Loucy (cell line): Measurements from ENCODE around the gene SMO.
"Not testable (repeated sequence)": the region's sequence is repeated elsewhere in the genome, so short reads cannot be mapped to it uniquely, and the experiment has no call there.

Experiments used
- H2AFZ ChIP-seq: fragments of 200-600 bp; sonication (generic); 2 replicates; pipeline ENCODE4 v1.6.0; 2016; ENCODE audit warnings: antibody characterized with exemption, mild to moderate bottlenecking, low read length, moderate library complexity
- H3F3A ChIP-seq: fragments of 200-600 bp; 2 replicates; pipeline ENCODE4 v1.6.0; 2016; ENCODE audit warnings: antibody characterized with exemption, low read depth, mild to moderate bottlenecking
- H3K27me3 ChIP-seq: fragments of 200-600 bp; sonication (generic); 2 replicates; pipeline ENCODE4 v1.6.1; 2014; ENCODE audit warnings: low read length, mild to moderate bottlenecking; ENCODE audit not compliant: insufficient read depth, poor library complexity, severe bottlenecking
- H3K36me3 ChIP-seq: fragments of 200-600 bp; sonication (generic); 2 replicates; pipeline ENCODE4 v1.6.1; 2016; ENCODE audit warnings: low read length; ENCODE audit not compliant: insufficient read depth
- H3K4me1 ChIP-seq: fragments of 200-600 bp; sonication (generic); 2 replicates; pipeline ENCODE4 v1.5.1; 2014; ENCODE audit warnings: low read length, mild to moderate bottlenecking; ENCODE audit not compliant: insufficient read depth, poor library complexity, severe bottlenecking
- H3K4me2 ChIP-seq: fragments of 200-600 bp; sonication (generic); 2 replicates; pipeline ENCODE4 v1.6.0; 2014; ENCODE audit warnings: antibody characterized with exemption, low read length, low read depth, mild to moderate bottlenecking; ENCODE audit not compliant: poor library complexity, severe bottlenecking
- H3K4me3 ChIP-seq: fragments of 200-600 bp; sonication (generic); 2 replicates; pipeline ENCODE4 v1.5.1; 2014; ENCODE audit warnings: low read length, mild to moderate bottlenecking, mixed read lengths; ENCODE audit not compliant: poor library complexity, severe bottlenecking
- H3K79me2 ChIP-seq: fragments of 200-600 bp; sonication (generic); 2 replicates; pipeline ENCODE4 v1.6.1; 2014; ENCODE audit warnings: low read length; ENCODE audit not compliant: insufficient read depth
- H3K9ac ChIP-seq: fragments of 200-600 bp; sonication (generic); 2 replicates; pipeline ENCODE4 v1.6.0; 2014; ENCODE audit warnings: mild to moderate bottlenecking, low read depth, low read length, moderate library complexity; ENCODE audit not compliant: poor library complexity, severe bottlenecking
- H3K9me2 ChIP-seq: fragments of 200-600 bp; sonication (generic); replicated peaks from 2 replicates; pipeline ENCODE4 v1.6.1; 2016; ENCODE audit warnings: low read depth, low read length, mixed read lengths
- H3K9me3 ChIP-seq: fragments of 200-600 bp; sonication (generic); 2 replicates; pipeline ENCODE4 v1.6.1; 2014; ENCODE audit warnings: mild to moderate bottlenecking, antibody characterized with exemption, low read length, low read depth; ENCODE audit not compliant: insufficient read depth
- H4K20me1 ChIP-seq: fragments of 200-600 bp; sonication (generic); 2 replicates; pipeline ENCODE4 v1.6.0; 2014; ENCODE audit warnings: antibody characterized with exemption, low read length, mild to moderate bottlenecking; ENCODE audit not compliant: insufficient read depth, poor library complexity, severe bottlenecking
- CTCF ChIP-seq: fragments of 200-600 bp; sonication (generic); conservative IDR thresholded peaks from 2 replicates; pipeline ENCODE4 v1.5.1; 2014; ENCODE audit warnings: mild to moderate bottlenecking, antibody characterized with exemption, low read length
- EZH2phosphoT487 ChIP-seq: fragments of 200-600 bp; IDR thresholded peaks from 2 replicates; pipeline ENCODE4 v1.6.1; 2018; ENCODE audit warnings: antibody characterized with exemption, mild to moderate bottlenecking, moderate library complexity, borderline replicate concordance

The SMO gene

GRCh38 chr7:129245533-129245932, 57.1 kb downstream of the SMO start:
- Histone ChIP-seq H3K4me2 (no peak overlapping the region), H3K4me1 (no peaks in the 10 kb centered on the region), H3F3A (no peaks in the 10 kb centered on the region), H3K27me3 (no peaks in the 10 kb centered on the region), H3K4me3 (no peak overlapping the region), H3K36me3 (no peaks in the 10 kb centered on the region), H2AFZ (no peak overlapping the region), H3K9me3 (no peaks in the 10 kb centered on the region), H3K9me2 (no peaks in the 10 kb centered on the region), H4K20me1 (no peaks in the 10 kb centered on the region), H3K79me2 (peaks cover 9% of the 10 kb centered on the region; the same call in 1 of the 2 replicates), H3K9ac (no peak overlapping the region)
- TF ChIP-seq CTCF (no peak), EZH2phosphoT487 (no peak)

- Histone ChIP-seq H3K9ac (no peak overlapping the region), H3K79me2 (peaks cover 9% of the 10 kb centered on the region; the same call in 1 of the 2 replicates), H3K9me2 (no peaks in the 10 kb centered on the region), H3K36me3 (no peaks in the 10 kb centered on the region), H3K4me2 (no peak overlapping the region), H2AFZ (no peak overlapping the region), H3K27me3 (no peaks in the 10 kb centered on the region), H3K4me3 (no peak overlapping the region), H3F3A (no peaks in the 10 kb centered on the region), H3K4me1 (no peaks in the 10 kb centered on the region), H4K20me1 (no peaks in the 10 kb centered on the region), H3K9me3 (no peaks in the 10 kb centered on the region)
- no peak for TF ChIP-seq EZH2phosphoT487
- TF ChIP-seq CTCF: no peak
Observed at GRCh38 chr7:129247087-129247486, 58.7 kb downstream of the SMO start.

- H3K27me3 ChIP-seq: no peaks in the 10 kb centered on the region
- H2AFZ ChIP-seq: no peak overlapping the region
- no peak overlapping the region for H3K9ac ChIP-seq
- H3K4me2 ChIP-seq: no peak overlapping the region
- no peaks in the 10 kb centered on the region for H3K9me2 ChIP-seq
- H3F3A ChIP-seq: no peaks in the 10 kb centered on the region
- H3K9me3 ChIP-seq: no peaks in the 10 kb centered on the region
- no peak overlapping the region for H3K4me3 ChIP-seq
- no peaks in the 10 kb centered on the region for H3K36me3 ChIP-seq
- no peaks in the 10 kb centered on the region for H3K79me2 ChIP-seq
- TF ChIP-seq CTCF (no peak), EZH2phosphoT487 (no peak)
- H4K20me1 ChIP-seq: no peaks in the 10 kb centered on the region
- no peaks in the 10 kb centered on the region for H3K4me1 ChIP-seq
Observed at GRCh38 chr7:129252128-129252527, 63.7 kb downstream of the SMO start.

- not testable (repeated sequence) for H3K36me3 ChIP-seq, H3K9ac ChIP-seq
Observed at GRCh38 chr7:129252603-129253002, 64.2 kb downstream of the SMO start.

More at GRCh38 chr7:129252603-129253002, 64.2 kb downstream of the SMO start:
- not testable (repeated sequence) for H3K9me3 ChIP-seq, H3K27me3 ChIP-seq, H3K79me2 ChIP-seq, H3F3A ChIP-seq, H3K9me2 ChIP-seq, H3K4me3 ChIP-seq, H3K4me2 ChIP-seq, H2AFZ ChIP-seq, H3K4me1 ChIP-seq, H4K20me1 ChIP-seq
